Neutrophil (primary cell): ENCODE data around the gene ATP8A1.

Experiments used
- H3K27ac ChIP-seq: fragments of 200-600 bp; sonication (generic); 2 replicates; pipeline ENCODE4 v1.5.1; 2016; ENCODE audit warnings: mild to moderate bottlenecking, moderate library complexity
- H3K27me3 ChIP-seq: fragments of 200-600 bp; sonication (generic); 2 replicates; pipeline ENCODE4 v1.6.0; 2016; ENCODE audit warnings: mild to moderate bottlenecking
- H3K36me3 ChIP-seq: fragments of 200-600 bp; sonication (generic); 2 replicates; pipeline ENCODE4 v1.5.1; 2017
- H3K4me1 ChIP-seq, 2 experiments: fragments of 200-600 bp in 1 of 2; sonication (generic) in 1 of 2; 1 replicate in 1 of 2; 2 replicates in 1 of 2; pipeline versions ENCODE4 v1.5.1 to v1.6.1; 2013 to 2016; ENCODE audit warnings: low read depth in 1 of 2, low read length in 1 of 2, mild to moderate bottlenecking in 1 of 2, moderate library complexity in 1 of 2; ENCODE audit not compliant: control insufficient read depth in 1 of 2, insufficient read depth in 1 of 2
- H3K4me3 ChIP-seq, 2 experiments: fragments of 200-600 bp in 1 of 2; sonication (generic) in 1 of 2; 1 replicate in 1 of 2; 2 replicates in 1 of 2; pipeline ENCODE4 v1.5.1; 2013 to 2016; ENCODE audit warnings: low read depth in 1 of 2, low read length in 1 of 2, mild to moderate bottlenecking in 1 of 2, moderate library complexity in 1 of 2
- H3K9me3 ChIP-seq: fragments of 200-600 bp; sonication (generic); 2 replicates; pipeline ENCODE4 v1.5.1; 2016
- TF ChIP-seq, protein P1 (sequence below): fragments of 200-600 bp; sonication (generic); IDR thresholded peaks from 2 replicates; pipeline ENCODE4 v1.5.1; 2016; ENCODE audit warnings: antibody characterized with exemption

The ATP8A1 gene

DNA sequence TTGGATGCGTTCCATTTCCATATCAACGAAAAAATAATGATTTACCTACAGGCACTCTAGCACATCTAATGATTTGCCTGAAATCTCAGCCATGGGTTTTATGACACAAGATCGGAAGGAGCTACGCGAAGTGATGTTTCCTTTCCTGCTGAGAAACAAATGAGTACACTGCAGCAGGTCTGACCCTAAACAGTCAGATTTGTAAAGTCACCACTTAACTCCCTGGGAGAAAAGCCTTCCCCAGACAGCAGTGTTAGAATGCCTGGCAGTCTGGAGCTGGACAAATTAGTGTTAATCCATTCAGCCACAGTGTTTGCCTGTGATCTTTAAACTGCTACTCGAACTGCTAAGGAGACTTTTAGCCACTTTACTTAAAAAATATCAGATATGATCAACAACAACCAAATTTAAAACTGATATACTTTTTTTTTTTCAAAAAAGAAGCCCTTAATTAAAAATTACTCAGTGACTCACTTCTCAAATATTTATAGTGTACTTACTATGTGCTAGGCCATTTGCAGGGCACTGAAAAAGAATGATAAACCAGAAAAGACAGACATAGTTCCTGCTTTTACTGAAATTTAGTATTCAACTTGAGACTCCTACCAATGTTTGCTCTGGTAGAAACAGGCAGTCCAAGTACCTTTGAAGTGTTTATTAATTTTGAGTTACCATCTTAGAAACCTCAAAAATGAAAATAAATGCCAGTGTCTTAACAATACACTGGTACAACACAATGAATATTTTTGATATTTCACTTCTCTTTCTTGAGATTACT is 155.1 kb downstream of the ATP8A1 start:
- Histone ChIP-seq H3K27ac (no peak overlapping the region), H3K4me1 (no peaks in the 10 kb centered on the region), H3K36me3 (peaks cover 67% of the 10 kb centered on the region), H3K4me3 (no peak overlapping the region), H3K27me3 (no peaks in the 10 kb centered on the region), H3K9me3 (no peaks in the 10 kb centered on the region)
- TF ChIP-seq, protein P1, sequence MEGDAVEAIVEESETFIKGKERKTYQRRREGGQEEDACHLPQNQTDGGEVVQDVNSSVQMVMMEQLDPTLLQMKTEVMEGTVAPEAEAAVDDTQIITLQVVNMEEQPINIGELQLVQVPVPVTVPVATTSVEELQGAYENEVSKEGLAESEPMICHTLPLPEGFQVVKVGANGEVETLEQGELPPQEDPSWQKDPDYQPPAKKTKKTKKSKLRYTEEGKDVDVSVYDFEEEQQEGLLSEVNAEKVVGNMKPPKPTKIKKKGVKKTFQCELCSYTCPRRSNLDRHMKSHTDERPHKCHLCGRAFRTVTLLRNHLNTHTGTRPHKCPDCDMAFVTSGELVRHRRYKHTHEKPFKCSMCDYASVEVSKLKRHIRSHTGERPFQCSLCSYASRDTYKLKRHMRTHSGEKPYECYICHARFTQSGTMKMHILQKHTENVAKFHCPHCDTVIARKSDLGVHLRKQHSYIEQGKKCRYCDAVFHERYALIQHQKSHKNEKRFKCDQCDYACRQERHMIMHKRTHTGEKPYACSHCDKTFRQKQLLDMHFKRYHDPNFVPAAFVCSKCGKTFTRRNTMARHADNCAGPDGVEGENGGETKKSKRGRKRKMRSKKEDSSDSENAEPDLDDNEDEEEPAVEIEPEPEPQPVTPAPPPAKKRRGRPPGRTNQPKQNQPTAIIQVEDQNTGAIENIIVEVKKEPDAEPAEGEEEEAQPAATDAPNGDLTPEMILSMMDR = no peak

DNA sequence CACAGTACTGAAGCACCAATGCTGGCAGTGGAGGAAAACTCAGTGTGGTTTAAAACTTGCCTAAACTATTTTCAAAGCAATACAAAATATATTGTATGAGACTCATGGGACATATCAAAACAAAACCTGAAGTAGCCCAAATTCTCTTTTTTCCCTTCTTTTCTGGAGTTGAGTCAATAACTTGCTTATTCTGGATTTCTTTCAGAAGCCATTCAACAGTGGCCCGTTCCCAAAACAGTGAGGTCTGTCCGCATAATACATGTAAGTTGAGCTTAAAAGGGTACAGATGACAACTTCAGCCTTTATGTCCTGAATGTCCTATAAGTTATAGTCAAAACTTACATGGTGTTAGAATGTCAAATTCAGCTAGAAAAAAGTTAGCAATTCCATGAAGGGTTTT is 158.9 kb downstream of the ATP8A1 start:
- Histone ChIP-seq H3K9me3 (no peaks in the 10 kb centered on the region), H3K36me3 (peaks cover 35% of the 10 kb centered on the region)
- TF ChIP-seq, protein P1 = no peak

DNA sequence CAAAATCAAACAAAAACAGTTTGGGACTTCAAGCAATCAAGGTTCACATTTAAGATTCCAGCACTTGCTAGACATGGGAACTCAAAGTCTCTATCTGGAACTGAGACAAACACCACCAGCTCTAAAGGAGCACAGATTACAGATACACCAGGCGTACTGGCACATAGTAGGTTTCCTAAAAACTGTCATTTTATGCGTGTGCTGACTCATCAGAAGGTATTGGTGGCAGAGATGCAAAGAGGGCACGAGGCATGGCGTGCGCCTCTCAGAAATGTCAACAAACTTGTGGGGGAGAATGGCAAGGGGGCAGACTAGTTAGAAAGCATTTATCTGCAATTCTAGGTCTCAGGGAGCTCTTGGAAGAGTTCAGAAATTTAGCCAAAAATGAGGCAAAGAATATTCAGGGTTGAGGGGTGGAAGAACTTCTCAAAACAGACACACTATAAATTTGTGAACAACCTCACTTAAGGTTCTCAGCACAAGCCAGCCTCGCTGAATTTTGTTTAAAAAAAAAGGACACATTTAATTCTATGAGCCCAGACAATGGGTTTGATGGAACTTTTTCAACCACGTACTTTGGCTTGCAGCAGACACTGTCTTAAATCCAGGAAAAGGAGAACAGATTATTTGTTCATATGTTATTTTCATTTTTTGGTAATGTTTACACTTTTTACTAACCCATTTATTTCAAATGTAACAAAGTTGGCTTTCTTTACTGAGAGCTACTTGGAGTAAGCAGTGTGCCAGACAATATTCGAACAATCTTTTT is 159.6 kb downstream of the ATP8A1 start:
- Histone ChIP-seq H3K36me3 (peaks cover 32% of the 10 kb centered on the region), H3K4me1 (no peaks in the 10 kb centered on the region)

More for the DNA sequence above, 158.9 kb downstream of the ATP8A1 start:
- Histone ChIP-seq H3K27me3 (no peaks in the 10 kb centered on the region), H3K27ac (no peak overlapping the region), H3K4me3 (no peak overlapping the region), H3K4me1 (no peaks in the 10 kb centered on the region)

DNA sequence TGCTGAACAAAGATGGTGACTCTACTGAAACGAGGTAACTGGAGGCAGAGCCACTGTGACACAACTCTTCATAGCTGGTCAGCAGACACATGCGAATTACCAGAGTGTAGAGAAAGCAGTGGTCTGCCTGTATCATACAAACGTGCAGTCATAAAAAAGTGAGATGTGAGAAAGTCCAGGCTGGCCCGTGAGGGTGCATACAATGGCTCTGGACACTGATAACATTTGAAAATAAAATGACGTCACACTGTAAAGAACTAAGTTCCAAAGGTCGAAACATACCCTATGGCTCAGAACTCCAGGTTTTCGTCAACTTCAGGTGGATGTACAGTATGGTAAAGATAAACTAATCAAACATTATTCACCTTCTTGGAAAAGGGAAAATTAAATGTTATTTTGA is 163.9 kb downstream of the ATP8A1 start:
- no peaks in the 10 kb centered on the region for H3K4me1 ChIP-seq
- H3K36me3 ChIP-seq = peaks cover 17% of the 10 kb centered on the region
- H3K27me3 ChIP-seq = no peaks in the 10 kb centered on the region
- no peaks in the 10 kb centered on the region for H3K9me3 ChIP-seq
- TF ChIP-seq, protein P1 = no peak
- no peak overlapping the region for H3K27ac ChIP-seq
- H3K4me3 ChIP-seq = no peak overlapping the region

More for the DNA sequence above, 159.6 kb downstream of the ATP8A1 start:
- no peak overlapping the region for H3K4me3 ChIP-seq
- no peaks in the 10 kb centered on the region for H3K9me3 ChIP-seq
- H3K27me3 ChIP-seq = no peaks in the 10 kb centered on the region
- TF ChIP-seq, protein P1 = no peak
- H3K27ac ChIP-seq = no peak overlapping the region

DNA sequence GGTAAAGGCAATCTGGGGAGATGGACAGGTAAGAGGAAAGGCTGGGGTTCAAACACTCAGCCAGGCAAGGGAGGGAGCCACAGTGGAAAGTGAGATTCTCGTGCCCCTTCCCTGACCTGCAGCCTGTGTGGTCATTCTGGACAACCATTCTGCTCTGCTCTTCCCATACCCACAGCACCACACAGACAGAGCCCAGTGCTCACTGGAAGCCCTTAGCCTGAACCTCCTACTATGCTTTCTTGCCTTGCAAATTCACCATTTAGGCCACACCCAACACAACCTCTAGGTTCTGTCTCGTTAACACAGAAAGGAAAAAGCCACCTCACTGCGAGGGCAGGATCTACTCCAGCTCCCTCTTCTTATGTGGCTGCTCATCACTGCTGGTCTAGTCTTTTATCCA is 166.9 kb downstream of the ATP8A1 start:
- H3K9me3 ChIP-seq = no peaks in the 10 kb centered on the region
- no peak overlapping the region for H3K4me3 ChIP-seq
- H3K27me3 ChIP-seq = no peaks in the 10 kb centered on the region
- H3K4me1 ChIP-seq = no peaks in the 10 kb centered on the region
- TF ChIP-seq, protein P1 = no peak
- H3K27ac ChIP-seq = no peak overlapping the region
- H3K36me3 ChIP-seq = peaks cover 4% of the 10 kb centered on the region
